Smooth muscle cell (in vitro differentiated cells): Measurements from ENCODE around the gene PTP4A2. TPM values are rescaled to one million over a fixed set of nuclear protein-coding genes. Genes with fewer than 3 reads are reported as not detected.

ENCODE experiments used
- DNase-seq: peaks from one replicate; lab custom pipeline; 2025; ENCODE audit not compliant: unreplicated experiment; lab: John Stamatoyannopoulos, UW
- H2AFZ ChIP-seq: fragments of 200-600 bp; sonication (generic); 2 replicates; pipeline ENCODE4 v1.6.0; 2016; ENCODE audit warnings: antibody characterized with exemption, low read depth, mild to moderate bottlenecking
- H3F3A ChIP-seq: fragments of 200-600 bp; sonication (generic); 2 replicates; pipeline ENCODE4 v1.6.0; 2017; ENCODE audit warnings: antibody characterized with exemption, low read depth
- H3K27ac ChIP-seq: fragments of 200-600 bp; sonication (generic); 2 replicates; pipeline ENCODE4 v1.5.1; 2016; ENCODE audit warnings: low read depth, mild to moderate bottlenecking
- H3K27me3 ChIP-seq: fragments of 200-600 bp; sonication (generic); 2 replicates; pipeline ENCODE4 v1.6.1; 2016; ENCODE audit warnings: low read depth, mild to moderate bottlenecking
- H3K36me3 ChIP-seq: fragments of 200-600 bp; sonication (generic); 2 replicates; pipeline ENCODE4 v1.5.1; 2016; ENCODE audit warnings: low read depth
- H3K4me1 ChIP-seq: fragments of 200-600 bp; sonication (generic); 2 replicates; pipeline ENCODE4 v1.5.1; 2016; ENCODE audit warnings: low read depth
- H3K4me2 ChIP-seq: fragments of 200-600 bp; sonication (generic); 2 replicates; pipeline ENCODE4 v1.6.0; 2016; ENCODE audit warnings: mild to moderate bottlenecking
- H3K4me3 ChIP-seq: fragments of 200-600 bp; sonication (generic); 2 replicates; pipeline ENCODE4 v1.5.1; 2016; ENCODE audit warnings: mild to moderate bottlenecking
- H3K79me2 ChIP-seq: fragments of 200-600 bp; sonication (generic); 2 replicates; pipeline ENCODE4 v1.6.0; 2016; ENCODE audit warnings: low read depth, mild to moderate bottlenecking
- H3K9ac ChIP-seq: fragments of 200-600 bp; sonication (generic); 2 replicates; pipeline ENCODE4 v1.6.0; 2016; ENCODE audit warnings: low read depth
- H3K9me3 ChIP-seq: fragments of 200-600 bp; sonication (generic); replicated peaks from 2 replicates; pipeline ENCODE4 v1.5.1; 2016; ENCODE audit warnings: low read depth
- H4K20me1 ChIP-seq: fragments of 200-600 bp; sonication (generic); 2 replicates; pipeline ENCODE4 v1.6.0; 2016; ENCODE audit warnings: low read depth
- CTCF ChIP-seq: fragments of 200-600 bp; sonication (generic); IDR thresholded peaks from 2 replicates; pipeline ENCODE4 v1.5.1; 2017; ENCODE audit warnings: borderline replicate concordance, mild to moderate bottlenecking, antibody characterized with exemption; ENCODE audit not compliant: insufficient read depth, poor library complexity, severe bottlenecking
- WGBS: methylation state at CpG from one replicate; pipeline ENCODE4 v1.1.7; 2016; ENCODE audit warnings: low lambda C conversion rate; 5-methylcytosine and 5-hydroxymethylcytosine counted together
- polyA plus RNA-seq: library from polyadenylated mRNA; unstranded; fragments of >200 nt; fragmentation: Nextera tagmentation; extraction: Ambion mirVana; gene quantifications from 2 replicates; pipeline ENCODE4 v1.2.1, GENCODE V29; 2016
- total RNA-seq: library from RNA; depleted of rRNA; stranded (reverse); fragments of >200 nt; gene quantifications from 2 replicates; pipeline ENCODE4 v1.2.3, GENCODE V29; 2014

PTP4A2 gene
- total and polyA plus RNA-seq, 2 experiments from 2014 or later = 334 to 460 TPM

GRCh38 chr1:31857863-31858262, 80.3 kb downstream of the PTP4A2 start:
- H2AFZ ChIP-seq = no peak overlapping the region
- 91% methylated on average over 6 of the region's 6 CpGs for WGBS
- H3K4me1 ChIP-seq = no peaks in the 10 kb centered on the region
- H3K9me3 ChIP-seq = no peaks in the 10 kb centered on the region
- no peaks in the 10 kb centered on the region for H3K27me3 ChIP-seq
- no peak overlapping the region for H3K27ac ChIP-seq
- DNase-seq = no peak
- no peaks in the 10 kb centered on the region for H4K20me1 ChIP-seq
- H3K9ac ChIP-seq = no peak overlapping the region
- H3K36me3 ChIP-seq = no peaks in the 10 kb centered on the region
- TF ChIP-seq CTCF = no peak
- H3K79me2 ChIP-seq = no peaks in the 10 kb centered on the region
- H3K4me2 ChIP-seq = no peak overlapping the region
- no peaks in the 10 kb centered on the region for H3F3A ChIP-seq
- H3K4me3 ChIP-seq = no peak overlapping the region

Other genes with a start within 250 kb of the PTP4A2 start
- 67.3 and 105 TPM in 2 replicates for gene COL16A1, start 234.4 kb downstream of the PTP4A2 start, total RNA-seq
- gene COL16A1, start 234.4 kb downstream of the PTP4A2 start, polyA plus RNA-seq = 126 and 152 TPM in 2 replicates
- 8.8 and 10.6 TPM in 2 replicates for gene ADGRB2, start 174.0 kb downstream of the PTP4A2 start, total RNA-seq
- 7.5 and 9.4 TPM in 2 replicates for gene ADGRB2, start 174.0 kb downstream of the PTP4A2 start, polyA plus RNA-seq
- 39.5 and 43.8 TPM in 2 replicates for gene SPOCD1, start 122.3 kb downstream of the PTP4A2 start, total RNA-seq
- gene SPOCD1, start 122.3 kb downstream of the PTP4A2 start, polyA plus RNA-seq = 45.3 and 46.1 TPM in 2 replicates
- 80.4 and 90.6 TPM in 2 replicates for gene KHDRBS1, start 75.5 kb upstream of the PTP4A2 start, total RNA-seq
- 85.0 and 86.5 TPM in 2 replicates for gene KHDRBS1, start 75.5 kb upstream of the PTP4A2 start, polyA plus RNA-seq
- gene TMEM39B, start 134.6 kb upstream of the PTP4A2 start, total RNA-seq = 9.2 and 9.4 TPM in 2 replicates
- gene TMEM39B, start 134.6 kb upstream of the PTP4A2 start, polyA plus RNA-seq = 4.4 and 7.5 TPM in 2 replicates
- 35.8 and 40.9 TPM in 2 replicates for gene KPNA6, start 169.7 kb upstream of the PTP4A2 start, total RNA-seq
- gene KPNA6, start 169.7 kb upstream of the PTP4A2 start, polyA plus RNA-seq = 22.3 and 29.1 TPM in 2 replicates
- gene TXLNA, start 241.3 kb upstream of the PTP4A2 start, total RNA-seq = 42.7 and 44.6 TPM in 2 replicates
- gene TXLNA, start 241.3 kb upstream of the PTP4A2 start, polyA plus RNA-seq = 42.0 and 46.0 TPM in 2 replicates